Heart left ventricle (tissue), 16 donors: ENCODE results near the gene TXLNG. TPM values are rescaled to one million over a fixed set of nuclear protein-coding genes. Genes with fewer than 3 reads are reported as not detected.

ENCODE experiments used
- ATAC-seq, 4 donors: fragments of 200-7000 bp; cut with Tn5 transposase; one replicate each; pipeline ENCODE4 v1.9.1; 2020 to 2022; ENCODE audit warnings: moderate library complexity in 4 of 4, mild to moderate bottlenecking in 3 of 4, moderate number of reproducible peaks in 1 of 4
- DNase-seq, 5 donors: peaks; one replicate each; pipeline ENCODE4 v3.0.0-alpha.2; 2020
- H3K27ac ChIP-seq, 12 donors: fragments of 200-600 bp; sonication (generic) in 4 of 12; one replicate each; pipeline versions ENCODE4 v1.5.0 to v1.8.0; 2016 to 2022; ENCODE audit warnings: mild to moderate bottlenecking in 2 of 12
- H3K27me3 ChIP-seq, 9 donors: fragments of 200-600 bp; sonication (generic) in 2 of 9; one replicate each; pipeline versions ENCODE4 v1.5.1 to v1.8.0; 2016 to 2022; ENCODE audit warnings: mild to moderate bottlenecking in 3 of 9
- H3K36me3 ChIP-seq, 9 donors: fragments of 200-600 bp; sonication (generic) in 2 of 9; one replicate each; pipeline versions ENCODE4 v1.5.0 to v1.8.0; 2018 to 2022; ENCODE audit warnings: mild to moderate bottlenecking in 2 of 9
- H3K4me1 ChIP-seq, 12 donors: fragments of 200-600 bp; sonication (generic) in 4 of 12; one replicate each; pipeline versions ENCODE4 v1.5.0 to v1.8.0; 2016 to 2022; ENCODE audit warnings: mild to moderate bottlenecking in 3 of 12
- H3K4me3 ChIP-seq, 12 donors: fragments of 200-600 bp; sonication (generic) in 4 of 12; one replicate each; pipeline versions ENCODE4 v1.5.0 to v1.8.0; 2017 to 2022; ENCODE audit warnings: mild to moderate bottlenecking in 9 of 12, moderate library complexity in 4 of 12
- H3K9me3 ChIP-seq, 12 donors: fragments of 200-600 bp; sonication (generic) in 4 of 12; one replicate each; pipeline versions ENCODE4 v1.5.0 to v1.8.0; 2016 to 2022; ENCODE audit warnings: mild to moderate bottlenecking in 1 of 12
- CTCF ChIP-seq, 12 donors: fragments of 200-600 bp; sonication (generic) in 4 of 12; IDR thresholded peaks; one replicate each; pipeline versions ENCODE4 v1.5.0 to v1.8.0; 2018 to 2022; ENCODE audit warnings: antibody characterized with exemption in 12 of 12, mild to moderate bottlenecking in 5 of 12
- POLR2A ChIP-seq, 2 donors: fragments of 450-650 bp; IDR thresholded peaks; one replicate each; pipeline ENCODE4 v1.6.1; 2017; ENCODE audit warnings: antibody characterized with exemption in 2 of 2, mild to moderate bottlenecking in 2 of 2, moderate library complexity in 2 of 2
- WGBS, 4 donors: extraction: QIAGEN DNeasy Blood & Tissue Kit in 2 of 4; methylation state at CpG; one replicate each; pipeline versions ENCODE4 v1.1.5 to v1.1.7; 2013 to 2018; 5-methylcytosine and 5-hydroxymethylcytosine counted together
- intact Hi-C, 10 donors: fragments of 100-400 bp; cut with DNase I; formaldehyde crosslinking; loops; one replicate each; pipeline versions ENCODE4 v1.11.1 to v1.14.2; 2022
- polyA plus RNA-seq, 2 donors: library from polyadenylated mRNA; stranded (reverse); fragments of 200-250 nt; gene quantifications; one replicate each; pipeline ENCODE4 v1.2.3, GENCODE V29; 2013
- total RNA-seq, 9 donors: library from RNA; depleted of rRNA in 2 of 9; stranded (reverse); fragments of >200 nt in 2 of 9; fragmentation: NEBNext Ultra II Directional in 3 of 9; extraction: Animal tissue kit (Norgen Biotek cat#: 25700) in 3 of 9; gene quantifications; one replicate each; pipeline versions ENCODE4 v1.1.0 to v1.2.4, GENCODE V29; 2016 to 2023
- donor health status: ischemic (EF 13 %, LVEDD 7.1; RV severe dilation, severe dysfunction).
- donor health status: healthy with polysubstance abuse.
- donor health status: DM: no; HTN: yes; CAD: no.
- donor health status: DM: no; HTN: no; CAD: no.
- donor health status: ischemic (EF 25% LVEDD 6.9; RV normal size, moderate dysfunction).
- donor health status: ischemic (EF 25% LVEDD 5.7; RV mildly dilated, moderate dysfunction).
- donor health status: healthy.
- donor health status: DM: yes; HTN: yes; CAD: no.
- donor health status: ischemic (EF 35%, LVEDD 5.7; RV mildly dilated, moderate dysfunction).
- donor health status: nonischemic (EF 11% LVEDD 7.7; RV severe dilation, severe dysfunction).
- donor health status: DM: yes; HTN: yes; CAD: no.
- donor health status: PGD.
- donor health status: ischemic (EF 29% LVEDD 5.4; RV normal size, mild dysfunction).
- donor health status: nonischemic (EF 23%, LVEDD 6.1; RV moderate dilation, normal function).

Gene TXLNG
- total and polyA plus RNA-seq, 11 donors = 3.0 to 8.1 (median 6.2) TPM

DNA sequence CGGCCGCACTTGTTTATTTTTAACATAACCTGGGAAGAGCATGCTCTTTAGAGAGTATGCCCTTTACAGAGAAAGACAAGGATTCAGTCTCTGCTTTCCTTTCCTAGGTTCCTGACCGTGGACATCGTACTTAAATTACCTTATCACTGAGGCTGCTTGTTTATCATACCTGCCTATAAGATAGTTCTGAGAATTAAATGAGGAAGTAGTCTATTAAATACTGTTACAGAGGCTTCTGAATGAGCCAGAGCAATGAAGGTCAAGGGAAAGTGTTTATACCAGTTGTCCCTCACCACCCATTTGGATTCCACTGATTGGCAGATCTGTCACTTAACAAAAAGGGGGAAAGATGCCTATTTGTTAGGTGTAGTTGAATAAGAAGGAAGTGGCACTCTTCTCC, 10.0 kb downstream of the TXLNG start:
- Histone ChIP-seq H3K9me3 (no peaks in the 10 kb centered on the region), H3K27ac (no peak overlapping the region), H3K27me3 (no peaks in the 10 kb centered on the region), H3K36me3 (peaks cover 0 to 19% (median 8%) of the 10 kb centered on the region in 9 donors), H3K4me3 (no peak overlapping the region), H3K4me1 (no peaks in the 10 kb centered on the region)
- intact Hi-C loops = no loop called here
- 69 to 77% (median 72%) methylated on average over 4 of the region's 4 CpGs for WGBS, 4 donors
- ATAC-seq = no peak
- TF ChIP-seq POLR2A (IDR thresholded peaks at IDR 0.05) (no peak), CTCF (IDR thresholded peaks at IDR 0.05) (no peak)
- DNase-seq = no peak

- H3K27me3 ChIP-seq = no peaks in the 10 kb centered on the region
- no peak for DNase-seq
- 73 to 87% (median 76%) methylated on average over 5 of the region's 5 CpGs for WGBS, 4 donors
- H3K36me3 ChIP-seq = peaks cover 0 to 19% (median 8%) of the 10 kb centered on the region in 9 donors
- no peaks in the 10 kb centered on the region for H3K9me3 ChIP-seq
- H3K27ac ChIP-seq = no peak overlapping the region
- TF ChIP-seq CTCF (IDR thresholded peaks at IDR 0.05) (no peak), POLR2A (IDR thresholded peaks at IDR 0.05) (no peak)
- H3K4me1 ChIP-seq = no peaks in the 10 kb centered on the region
- no peak overlapping the region for H3K4me3 ChIP-seq
- ATAC-seq = no peak
- intact Hi-C loops = no loop called here
Measured at GRCh38 chrX:16797358-16797757, 11.1 kb downstream of the TXLNG start.

DNA sequence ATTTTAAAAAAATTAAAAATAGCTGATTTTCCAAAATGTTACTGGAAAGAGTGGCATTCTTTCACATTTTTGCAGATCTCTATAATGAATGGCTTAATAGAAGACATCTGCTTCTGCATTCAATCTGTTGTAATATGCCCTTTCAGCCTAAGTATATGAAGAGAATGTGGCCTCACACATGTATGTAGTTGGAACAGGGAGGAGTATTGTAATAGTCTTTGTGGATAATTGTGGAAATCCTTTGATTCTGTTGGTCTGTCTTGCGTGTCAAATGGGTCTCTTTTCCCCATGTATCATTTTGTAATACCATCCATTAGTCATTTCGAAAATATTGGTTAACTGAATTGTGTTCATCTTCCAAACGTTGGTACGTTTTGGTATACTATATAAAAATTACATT, 11.6 kb downstream of the TXLNG start:
- ATAC-seq (no peak), DNase-seq (no peak)
- Histone ChIP-seq H3K36me3 (peaks cover 0 to 19% (median 8%) of the 10 kb centered on the region in 9 donors), H3K4me3 (no peak overlapping the region), H3K27ac (no peak overlapping the region), H3K27me3 (no peaks in the 10 kb centered on the region), H3K9me3 (no peaks in the 10 kb centered on the region), H3K4me1 (no peaks in the 10 kb centered on the region)
- WGBS, 4 donors = 92 to 97% (median 94%) methylated on average over 4 of the region's 4 CpGs
- intact Hi-C loops = no loop called here
- TF ChIP-seq CTCF (IDR thresholded peaks at IDR 0.05) (no peak), POLR2A (IDR thresholded peaks at IDR 0.05) (no peak)

- no peak for ATAC-seq
- WGBS, 4 donors = 68 to 90% (median 79%) methylated on average over 7 to 8 of the region's 8 CpGs
- H3K27me3 ChIP-seq = no peaks in the 10 kb centered on the region
- TF ChIP-seq POLR2A (IDR thresholded peaks at IDR 0.05) (no peak), CTCF (IDR thresholded peaks at IDR 0.05) (no peak)
- intact Hi-C loops = no loop called here
- no peak overlapping the region for H3K4me3 ChIP-seq
- peaks cover 0 to 4% (median 0%) of the 10 kb centered on the region in 9 donors for H3K36me3 ChIP-seq
- H3K9me3 ChIP-seq = no peaks in the 10 kb centered on the region
- H3K4me1 ChIP-seq = peaks cover 0 to 17% (median 5%) of the 10 kb centered on the region in 12 donors
- no peak for DNase-seq
- no peak overlapping the region for H3K27ac ChIP-seq
Measured at GRCh38 chrX:16804923-16805464, 18.7 kb downstream of the TXLNG start.
